HG02610 (cell line): Measurements from ENCODE around the gene FAM171A2.
"Not testable (repeated sequence)": the region's sequence is repeated elsewhere in the genome, so short reads cannot be mapped to it uniquely, and the experiment has no call there.

Experiments
- ATAC-seq: cut with Tn5 transposase; IDR thresholded peaks from one replicate; pipeline ENCODE4 v1.9.1; 2021; ENCODE audit warnings: mild to moderate bottlenecking, moderate library complexity; ENCODE audit not compliant: unreplicated experiment

The FAM171A2 gene

DNA sequence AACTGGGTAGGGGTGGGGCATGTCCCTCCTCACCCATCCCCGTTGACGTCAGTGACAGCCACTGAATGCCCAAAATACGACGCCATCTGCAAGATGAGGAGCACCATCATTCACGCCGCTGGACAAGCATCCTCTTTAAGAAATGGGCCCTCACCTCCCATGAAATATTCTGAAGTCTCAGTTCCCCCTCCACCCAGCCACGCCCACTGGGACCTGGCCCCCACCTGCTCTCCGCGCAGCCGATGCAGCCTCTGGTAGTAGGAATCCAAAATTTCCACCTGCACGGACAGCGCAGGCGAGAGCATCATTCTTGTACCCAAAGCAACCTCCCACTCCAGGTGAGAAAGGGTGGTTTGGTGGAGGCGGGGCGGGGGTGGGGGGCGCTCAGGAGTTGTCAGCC, 20.2 kb upstream of the FAM171A2 start:
- no peak for ATAC-seq

DNA sequence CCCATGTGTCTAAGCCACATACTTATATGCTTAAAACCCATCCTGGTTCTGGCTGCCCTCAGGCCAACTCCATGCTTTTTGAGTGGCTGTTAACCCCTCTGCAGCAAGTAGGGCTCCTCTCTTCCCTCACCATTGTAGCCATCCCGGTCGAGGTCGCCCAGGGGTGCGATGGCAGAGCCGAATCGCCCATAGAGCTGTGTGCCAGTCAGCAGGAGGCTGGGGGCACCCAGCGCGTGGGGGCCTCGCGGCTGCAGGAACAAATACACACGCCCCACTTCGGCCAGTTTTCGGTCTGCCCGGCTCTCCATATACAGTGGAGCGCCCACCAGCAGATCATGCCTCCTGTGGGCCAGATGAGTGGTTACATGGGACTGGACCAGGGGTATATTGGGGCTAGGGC, 19.7 kb upstream of the FAM171A2 start:
- ATAC-seq, result no peak

- no peak for ATAC-seq
These were observed 19.3 kb upstream of the FAM171A2 start for GRCh38 chr17:44382917-44383316.

- no peak for ATAC-seq
These were observed 18.2 kb upstream of the FAM171A2 start for GRCh38 chr17:44381810-44382305.

GRCh38 chr17:44380767-44381166, 17.1 kb upstream of the FAM171A2 start:
- no peak for ATAC-seq

GRCh38 chr17:44379887-44380286, 16.2 kb upstream of the FAM171A2 start:
- no peak for ATAC-seq

DNA sequence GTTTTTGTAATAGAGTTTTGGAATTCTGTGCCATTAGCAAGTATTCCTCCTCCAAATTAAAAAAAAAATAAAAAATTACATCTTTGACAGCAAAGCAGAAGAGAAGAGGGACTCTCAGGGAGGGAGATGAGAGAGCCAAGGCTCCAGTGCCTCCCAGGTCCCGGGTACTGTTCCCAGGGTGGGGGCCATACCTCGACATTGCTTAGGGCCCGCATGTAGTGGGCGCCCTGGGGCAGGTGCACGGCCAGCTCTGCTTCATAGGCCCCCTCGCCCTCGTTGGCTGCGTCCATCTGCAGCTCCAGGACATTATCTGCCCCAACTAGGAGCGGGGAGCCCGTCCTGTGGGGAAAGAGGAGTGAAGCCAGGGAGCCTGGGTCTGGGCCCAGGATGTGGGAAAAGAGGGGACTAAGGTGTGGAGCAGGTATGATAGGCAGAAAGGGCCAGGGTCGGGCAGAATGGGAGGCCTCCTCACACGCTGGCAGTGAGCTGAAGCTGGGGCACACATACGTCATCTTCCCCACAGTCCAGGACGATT, 14.6 kb upstream of the FAM171A2 start:
- no peak for ATAC-seq

DNA sequence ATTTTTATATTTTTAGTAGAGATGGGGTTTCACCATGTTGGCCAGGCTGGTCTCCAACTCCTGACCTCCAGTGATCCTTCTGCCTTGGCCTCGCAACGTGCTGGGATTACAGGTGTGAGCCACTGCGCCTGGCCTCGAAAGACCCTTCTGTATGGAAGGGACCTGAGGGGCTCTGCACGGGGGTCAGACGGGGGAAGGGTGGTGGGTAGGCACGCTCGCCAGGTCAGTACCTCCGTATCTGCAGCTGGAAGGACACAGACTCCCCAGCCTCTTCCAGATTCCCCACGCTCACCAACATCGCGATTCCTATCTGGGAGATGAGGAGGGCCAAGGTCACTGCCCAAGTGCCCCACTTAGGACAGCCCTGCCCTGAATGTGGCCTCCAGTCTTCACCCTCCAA, 13.1 kb upstream of the FAM171A2 start:
- no peak for ATAC-seq

DNA sequence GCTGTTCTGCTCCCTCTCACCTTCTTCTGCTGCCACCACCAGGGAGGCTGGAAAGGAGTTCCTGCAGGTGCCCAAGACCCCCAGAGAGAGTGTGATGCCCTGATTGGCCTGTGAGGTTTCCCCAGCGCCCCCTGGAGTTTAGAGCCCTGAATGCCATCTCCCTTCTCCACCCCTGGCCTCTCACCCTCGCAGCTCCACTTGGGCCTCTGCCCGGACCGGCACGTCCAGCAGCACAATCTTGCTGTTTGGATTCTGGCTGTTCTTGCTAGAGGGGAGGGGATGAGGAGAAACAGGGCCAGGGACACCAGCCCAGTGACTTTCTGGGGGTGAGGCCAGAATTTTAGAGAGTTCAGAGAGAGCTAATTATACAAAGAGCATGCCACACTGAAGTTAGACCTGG, 12.5 kb upstream of the FAM171A2 start:
- no peak for ATAC-seq

DNA sequence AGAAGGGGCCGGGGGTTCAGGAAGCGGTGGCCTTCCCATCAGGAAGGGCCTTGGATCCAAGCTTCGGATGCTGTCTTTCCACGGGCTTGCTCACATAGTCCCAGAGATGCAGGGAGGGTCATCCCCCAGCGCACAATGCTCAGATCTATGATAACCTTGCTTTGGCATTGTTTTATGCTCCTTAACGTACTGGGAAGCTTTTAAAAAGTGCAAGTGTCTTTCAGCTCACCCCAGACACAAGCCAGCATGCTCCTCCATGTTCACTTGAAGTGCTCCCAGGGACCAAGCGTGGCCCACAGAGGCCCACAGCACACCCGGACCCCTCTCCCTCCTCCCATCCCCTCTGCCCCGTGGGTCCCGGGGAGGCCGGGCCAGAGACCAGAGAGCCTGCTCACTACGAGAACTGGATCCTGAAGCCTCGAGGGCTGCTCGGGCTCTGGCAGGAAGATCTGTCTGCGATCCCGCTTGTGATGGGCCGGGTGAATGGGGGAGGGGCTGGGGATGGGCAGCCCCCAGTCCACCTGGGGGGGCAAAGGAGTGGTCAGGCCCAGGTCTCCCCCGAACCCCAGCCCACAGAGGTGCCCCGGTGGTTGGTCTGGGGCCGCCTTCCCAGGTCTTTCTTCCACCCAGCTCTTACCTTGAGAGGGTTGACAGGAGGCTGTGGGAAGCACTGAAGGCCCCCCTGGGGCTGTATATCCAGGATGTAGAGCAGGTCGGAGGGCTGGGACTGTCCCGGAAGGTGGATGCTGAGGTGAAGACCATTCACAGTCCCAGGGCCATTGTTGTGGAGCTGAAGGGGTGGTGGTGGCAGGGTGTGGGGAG, 11.8 kb upstream of the FAM171A2 start:
- ATAC-seq, result no peak

DNA sequence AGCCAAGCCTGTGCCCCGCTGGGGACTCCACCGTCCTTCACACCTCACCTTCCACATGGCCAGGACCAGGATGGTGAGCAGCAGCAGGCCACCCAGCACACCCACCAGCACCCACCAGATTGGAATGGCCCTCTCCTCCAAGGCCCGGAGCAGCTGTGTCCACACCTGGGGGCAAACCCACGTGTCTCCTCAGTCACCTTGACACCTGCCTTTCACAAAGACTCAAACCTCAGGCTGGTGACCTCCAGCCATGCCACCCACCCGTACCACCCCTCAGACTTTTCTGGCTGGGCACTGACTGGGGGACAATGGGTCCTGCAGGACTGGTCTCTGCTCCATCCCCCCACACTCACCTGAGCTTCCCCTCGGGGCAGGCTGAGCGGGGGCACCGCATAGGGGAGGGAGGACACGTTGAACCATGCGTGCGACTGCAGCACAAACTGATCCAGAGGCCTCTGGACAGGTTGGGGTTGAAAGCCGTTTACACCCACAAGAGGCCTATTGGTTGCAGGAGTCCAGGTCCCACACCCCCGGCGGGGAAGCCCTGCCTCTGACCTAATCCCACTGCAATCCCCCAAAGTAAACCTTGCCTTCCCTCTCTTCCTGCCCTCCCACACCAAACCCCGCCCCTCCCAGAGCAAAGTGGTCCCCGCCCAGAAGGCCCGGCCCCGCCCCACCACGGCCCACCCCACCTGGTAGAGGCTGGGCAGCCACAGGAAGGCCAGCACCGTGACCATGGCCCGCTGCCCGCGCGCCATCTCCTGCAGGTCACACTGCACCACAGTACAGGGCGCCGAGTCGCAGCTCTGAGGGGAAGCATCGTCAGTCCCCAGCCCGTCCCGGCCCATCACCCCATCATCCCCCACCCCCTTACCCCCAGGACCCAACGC, 10.9 kb upstream of the FAM171A2 start:
- ATAC-seq, result no peak

GRCh38 chr17:44372036-44372435, 8.4 kb upstream of the FAM171A2 start:
- no peak for ATAC-seq

- not testable (repeated sequence) for ATAC-seq
These were observed 5.9 kb upstream of the FAM171A2 start for GRCh38 chr17:44369414-44370023.

- not testable (repeated sequence) for ATAC-seq
These were observed 5.0 kb upstream of the FAM171A2 start for GRCh38 chr17:44368391-44369243.

- ATAC-seq, result no peak
These were observed 3.8 kb upstream of the FAM171A2 start for GRCh38 chr17:44367231-44367979.

DNA sequence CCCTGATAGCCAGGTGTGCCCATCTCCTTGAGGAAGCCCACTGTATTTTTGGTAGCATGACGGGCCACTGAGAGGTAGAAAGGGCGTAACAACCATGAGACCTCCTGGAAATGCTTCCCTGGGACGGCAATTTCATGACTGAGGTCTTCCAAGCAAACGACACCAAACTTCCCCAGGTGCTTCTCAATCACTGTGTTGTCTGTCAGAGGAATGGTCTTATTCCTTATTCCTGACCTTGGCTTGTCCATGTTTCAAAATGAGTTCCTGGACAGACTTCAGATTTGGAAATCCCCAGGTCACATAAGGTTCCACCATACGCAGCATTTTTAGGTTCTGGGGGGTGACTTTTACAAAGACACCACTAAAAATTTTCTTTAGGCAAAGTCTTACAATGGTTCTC, 1.4 kb upstream of the FAM171A2 start:
- ATAC-seq, result not testable (repeated sequence)

DNA sequence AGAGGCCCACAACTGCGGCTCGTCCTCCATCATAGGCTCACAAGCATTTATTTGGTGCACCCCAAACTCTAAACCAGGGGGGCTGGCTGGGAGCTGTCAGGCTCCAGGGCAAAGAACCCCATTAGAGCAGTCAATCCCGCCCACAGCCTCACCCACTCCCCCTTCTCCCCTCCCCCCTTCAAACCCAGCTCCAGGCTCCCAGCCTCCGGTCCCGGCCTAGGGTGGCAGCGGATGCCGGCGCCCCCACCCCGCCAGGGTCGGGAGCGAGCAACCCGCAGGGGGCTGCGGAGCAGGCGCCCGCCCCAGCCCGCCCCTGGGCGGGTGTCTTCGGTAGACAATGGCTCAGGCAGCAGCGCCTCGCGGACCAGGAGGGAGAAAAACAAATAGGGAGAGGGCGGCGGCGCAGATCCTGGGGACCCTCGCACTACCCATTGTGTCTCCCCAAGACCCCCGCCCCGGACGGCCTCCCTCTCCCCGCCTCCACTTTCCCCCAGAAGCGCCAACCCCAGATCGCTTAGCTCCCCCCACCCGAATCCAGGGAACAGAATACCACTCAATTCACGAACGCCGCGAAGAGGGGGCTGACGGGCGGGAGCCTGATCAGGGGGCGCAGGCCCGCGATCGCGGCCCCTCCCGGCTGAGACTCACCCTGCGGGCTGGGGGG, 572 bp downstream of the FAM171A2 start:
- ATAC-seq, result no peak

GRCh38 chr17:44362459-44362948, 1.1 kb downstream of the FAM171A2 start:
- ATAC-seq, result no peak
